ENCODE data around the gene TRPV4.

Gene TRPV4

GRCh38 chr12:109760930-109761921 is 72.0 kb downstream of the TRPV4 start:
- no peak for DNase-seq

DNA sequence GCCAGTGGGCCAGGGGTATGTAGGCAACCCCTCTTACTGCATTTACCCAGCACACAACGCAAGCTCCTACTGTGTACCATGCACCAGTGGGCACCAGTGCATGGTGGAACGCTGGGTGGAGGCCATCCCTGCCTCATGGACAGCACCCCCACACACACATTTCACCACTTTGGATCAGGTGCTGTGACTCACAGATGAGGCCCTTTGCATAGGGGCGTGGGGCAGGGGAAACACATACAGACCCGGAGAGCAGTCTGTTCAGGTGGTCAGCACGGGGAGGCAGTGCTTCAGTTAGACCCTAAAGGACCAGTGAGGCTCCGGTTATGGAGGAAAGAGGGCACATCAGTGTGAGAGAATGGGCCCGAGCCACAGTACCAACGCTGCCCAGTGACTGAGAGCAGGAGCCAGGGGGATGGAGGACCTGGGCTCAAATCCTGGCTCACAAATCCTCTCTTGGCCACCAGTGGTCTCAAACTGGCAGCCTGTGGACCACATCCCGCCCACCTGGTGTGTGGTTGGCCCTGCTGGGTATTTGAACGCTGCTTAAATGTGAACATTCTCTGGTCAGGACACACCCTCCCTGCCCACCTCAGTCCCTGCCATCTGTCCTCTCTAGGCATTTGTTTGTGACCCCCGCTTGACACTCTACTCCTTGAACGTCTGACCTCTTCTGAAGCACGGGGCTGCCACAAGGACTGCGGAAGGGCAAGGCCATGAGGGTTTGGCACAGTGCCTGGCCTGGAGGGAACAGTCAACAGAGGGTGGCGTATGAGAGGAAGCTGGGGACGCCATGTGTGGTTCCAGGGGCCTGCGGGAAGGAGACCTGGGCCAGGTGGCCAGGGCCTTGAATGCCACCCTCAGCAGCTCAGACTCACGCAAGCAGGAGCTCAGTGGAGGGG is 72.9 kb downstream of the TRPV4 start:
- no peak for DNase-seq

DNA sequence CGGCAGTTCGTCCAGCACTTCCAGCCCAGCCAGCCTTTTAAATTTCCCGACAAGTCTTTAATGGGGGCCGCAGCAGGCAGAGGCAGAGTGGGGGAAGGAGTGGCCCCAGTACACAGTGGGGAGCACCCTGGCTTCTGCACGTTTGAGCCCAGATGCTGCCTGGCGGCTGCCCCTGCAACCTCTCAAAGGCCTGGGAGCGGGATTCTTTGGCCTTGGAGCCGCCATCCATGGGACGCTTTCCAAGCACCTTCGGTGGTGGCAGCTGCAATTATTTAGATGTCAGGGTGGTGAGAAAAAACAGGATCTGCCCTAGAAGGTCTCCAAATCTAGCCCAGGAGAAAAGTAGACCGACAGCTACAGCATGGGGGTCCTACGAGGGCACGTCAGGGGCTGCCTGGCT is 73.6 kb downstream of the TRPV4 start:
- no peak for DNase-seq

- DNase-seq: no peak
Measured at GRCh38 chr12:109758426-109759420, 74.5 kb downstream of the TRPV4 start.

DNA sequence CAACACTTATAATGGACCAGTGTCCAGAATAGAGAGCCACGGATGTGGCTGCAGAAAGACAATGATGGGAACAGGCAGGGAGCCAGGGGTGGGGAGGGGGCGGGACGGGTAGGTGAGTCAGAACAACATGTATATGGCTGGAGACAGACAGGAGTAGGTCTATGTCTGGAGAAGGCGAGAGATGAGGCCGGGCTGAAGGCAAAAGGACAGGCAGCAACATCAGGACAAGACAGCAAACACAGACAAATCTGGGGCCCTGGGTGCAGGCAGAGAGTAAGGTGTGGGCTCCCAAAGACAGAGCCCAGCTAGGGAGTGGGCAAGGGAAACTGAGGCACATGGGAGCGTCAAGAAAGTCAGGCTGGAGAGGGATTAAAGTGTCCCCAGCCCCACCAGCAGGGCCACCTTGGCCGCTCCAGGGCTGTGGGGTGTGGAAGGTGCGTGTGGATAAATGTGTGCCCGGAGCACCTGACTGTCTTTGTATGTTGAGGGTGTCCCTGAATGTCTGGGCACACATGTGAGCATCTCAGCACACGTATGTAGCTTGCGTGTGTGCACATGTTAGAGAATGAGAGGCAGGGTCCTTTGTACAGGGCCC is 75.4 kb downstream of the TRPV4 start:
- no peak for DNase-seq

- DNase-seq: no peak
Measured at GRCh38 chr12:109756457-109756856, 76.7 kb downstream of the TRPV4 start.

DNA sequence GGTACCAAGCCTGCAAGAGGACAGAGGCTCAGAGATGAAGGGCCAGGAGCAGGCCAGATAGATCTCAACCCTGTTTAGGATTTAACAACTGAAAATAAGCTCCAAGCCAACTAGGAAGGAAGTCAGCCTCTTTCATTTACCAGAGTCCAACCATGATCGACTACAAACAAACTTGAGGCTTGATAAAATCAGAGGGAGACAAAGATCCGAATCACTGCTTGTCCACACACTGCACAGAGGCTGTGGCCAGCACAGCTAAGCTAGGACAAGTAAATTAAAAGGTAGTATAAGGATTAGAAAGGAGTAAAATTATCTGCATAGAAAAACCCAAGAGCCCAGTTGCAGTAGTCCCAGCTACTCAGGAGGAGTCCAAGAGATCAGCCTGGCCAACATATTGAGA is 79.2 kb downstream of the TRPV4 start:
- DNase-seq: no peak

DNA sequence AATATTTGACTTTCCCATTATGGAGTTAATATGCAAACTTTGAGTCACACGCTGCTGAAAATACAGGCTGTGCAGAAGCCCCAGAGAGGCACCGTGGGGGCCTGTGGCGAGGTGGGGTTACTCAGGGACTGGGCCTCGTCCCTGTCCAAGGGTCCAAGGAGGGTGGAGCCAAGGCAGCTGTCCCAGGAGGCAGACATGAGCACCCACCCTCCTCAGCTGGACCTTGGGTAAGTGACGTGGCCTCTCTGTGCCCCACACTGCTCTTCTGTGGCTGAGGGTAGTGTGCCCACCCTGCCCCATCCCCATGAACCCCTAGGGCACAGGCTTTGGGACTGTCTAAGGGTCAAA is 80.2 kb downstream of the TRPV4 start:
- DNase-seq: no peak

DNA sequence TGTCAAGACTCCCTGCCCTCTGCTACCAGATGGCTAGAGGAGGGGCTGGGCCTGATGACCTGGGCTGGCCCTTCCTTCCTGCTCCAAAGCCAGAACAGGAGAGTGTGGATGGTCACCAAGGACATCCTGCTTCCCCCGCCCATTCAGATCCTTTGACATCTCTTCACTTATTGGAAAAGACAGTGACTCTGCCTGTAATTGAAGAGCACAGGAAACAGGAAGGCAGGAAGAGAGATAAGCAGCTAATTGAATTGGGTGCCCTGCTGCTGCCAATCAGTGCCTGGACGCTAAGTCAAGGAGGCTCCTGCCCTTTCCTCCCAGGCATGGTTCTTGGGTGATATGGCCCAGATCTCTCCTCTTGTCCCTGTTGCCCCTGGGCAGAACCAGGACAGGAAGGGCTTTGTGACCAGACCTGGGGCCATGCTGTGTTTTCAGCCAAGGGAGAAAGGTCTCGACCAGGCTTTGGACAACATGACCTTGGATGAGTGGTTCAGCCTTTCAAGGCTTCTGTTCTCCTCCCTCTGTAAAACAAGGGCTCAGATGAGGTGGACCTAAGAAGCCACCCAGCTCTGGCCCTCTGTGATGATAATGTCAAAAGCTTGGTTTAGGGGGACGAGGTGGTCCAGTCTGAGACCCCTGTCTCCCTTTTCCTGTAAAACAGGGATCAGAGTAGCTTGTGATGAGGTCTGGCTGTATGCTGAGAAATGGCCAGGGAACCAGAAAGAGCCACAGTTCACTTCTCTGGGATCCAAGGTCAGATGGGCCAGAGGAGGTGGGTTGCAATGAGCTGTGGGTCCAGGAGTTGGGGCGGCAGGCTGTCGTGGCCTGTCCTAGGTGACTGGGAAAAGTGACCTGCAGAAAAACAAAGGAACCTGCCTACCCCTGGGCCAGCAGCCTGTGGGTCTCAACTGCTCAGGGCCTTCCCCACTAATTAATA is 80.8 kb downstream of the TRPV4 start:
- DNase-seq: no peak

GRCh38 chr12:109744986-109745942 is 87.9 kb downstream of the TRPV4 start:
- no peak for DNase-seq

DNA sequence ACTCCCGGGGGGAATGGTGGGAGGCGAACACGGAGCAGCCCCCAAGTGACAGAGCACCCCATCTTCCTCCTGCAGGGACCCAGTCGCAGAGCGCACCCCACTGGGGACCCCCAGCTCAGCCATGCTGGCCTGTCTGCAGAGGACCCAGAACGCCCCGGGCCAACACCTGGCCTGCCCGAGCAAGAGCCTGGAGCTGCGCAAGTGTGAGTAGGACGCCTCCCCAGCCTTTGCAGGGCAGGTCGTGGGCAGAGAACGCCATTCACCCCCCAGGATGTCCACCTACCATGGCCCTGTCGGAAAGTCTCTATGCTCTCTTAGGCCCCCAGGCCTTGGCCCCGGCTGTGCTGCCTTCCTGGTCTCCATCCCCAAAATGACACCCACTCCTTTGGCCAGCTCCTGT is 89.2 kb downstream of the TRPV4 start:
- no peak for DNase-seq

DNA sequence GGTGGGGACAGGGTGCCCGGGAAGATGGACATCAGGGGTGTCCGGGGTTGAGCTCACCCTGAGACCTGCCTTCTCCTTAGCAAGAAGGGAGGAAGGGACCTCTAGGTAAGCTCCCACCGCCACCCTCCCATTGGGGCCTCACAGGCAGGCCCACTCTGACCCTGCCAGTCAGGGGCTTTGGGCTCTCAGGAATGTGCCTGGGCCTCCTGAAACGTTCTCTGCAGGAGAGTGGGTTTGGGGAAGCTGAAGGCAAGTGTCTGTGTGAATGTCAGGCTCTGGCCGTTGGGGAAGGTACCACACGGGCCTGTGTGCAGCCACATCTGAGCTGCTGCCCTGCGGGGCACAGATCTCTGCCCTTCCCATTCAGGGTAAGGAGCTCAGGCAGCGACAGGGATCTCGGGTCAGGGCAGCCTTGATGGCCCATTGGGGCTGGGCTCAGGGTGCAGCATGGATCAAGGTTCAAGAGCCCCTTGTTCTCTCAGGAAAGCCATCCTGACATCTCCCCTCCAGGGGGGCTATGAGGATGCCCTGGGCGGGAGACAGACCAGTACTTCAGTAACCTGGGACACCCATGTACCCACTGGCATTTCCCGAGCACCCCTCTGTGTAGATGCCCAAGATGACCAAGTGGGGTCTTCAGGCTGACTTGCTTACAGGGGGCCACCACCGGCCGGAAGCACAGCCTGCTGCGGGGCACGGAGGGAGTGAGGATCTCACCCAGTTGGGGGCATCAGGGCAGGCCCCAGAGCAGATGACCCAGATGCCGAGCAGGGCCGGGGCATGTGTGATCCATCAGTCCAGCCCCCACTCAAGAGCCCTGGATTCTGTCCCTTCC is 89.9 kb downstream of the TRPV4 start:
- no peak for DNase-seq

- no peak for DNase-seq
Measured at GRCh38 chr12:109741970-109742703, 91.1 kb downstream of the TRPV4 start.

DNA sequence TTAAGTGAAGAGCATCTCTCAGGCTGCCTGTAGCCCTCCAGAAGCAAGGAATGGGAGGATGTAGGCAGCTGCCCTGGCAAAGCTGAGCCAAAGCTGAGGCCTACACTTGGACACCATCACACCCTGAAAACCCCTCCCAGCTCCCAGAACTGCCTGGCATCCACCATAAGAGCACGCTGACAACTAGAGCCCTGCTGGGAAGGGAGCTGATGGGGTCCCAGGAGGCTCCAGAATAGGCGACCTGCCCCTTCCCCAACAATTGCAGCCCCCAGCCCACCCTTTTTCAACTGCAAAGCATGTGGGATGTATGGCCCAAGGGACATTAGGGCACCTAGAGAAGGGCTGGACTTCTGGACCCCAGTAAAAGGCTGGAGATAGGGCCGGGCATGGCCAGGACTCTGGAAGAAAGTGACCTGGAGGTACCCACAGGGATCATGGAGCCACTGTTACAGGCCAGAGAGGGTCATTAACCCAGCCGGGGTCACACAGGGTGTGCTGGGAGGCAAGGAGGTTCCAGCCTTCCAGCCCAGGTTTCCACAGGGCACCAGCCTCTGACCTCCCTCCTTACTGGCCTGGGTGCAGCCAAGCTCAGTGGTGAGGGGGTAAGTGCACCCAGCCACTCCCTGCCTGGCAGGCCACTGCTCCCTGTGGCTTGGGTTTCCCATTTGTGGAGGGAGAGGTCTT is 91.8 kb downstream of the TRPV4 start:
- DNase-seq: no peak

- DNase-seq: no peak
Measured at GRCh38 chr12:109740694-109741245, 92.4 kb downstream of the TRPV4 start.

- DNase-seq: no peak
Measured at GRCh38 chr12:109739747-109740693, 93.2 kb downstream of the TRPV4 start.
